Measurements from ENCODE around the gene LEP. TPM values are rescaled to one million over a fixed set of nuclear protein-coding genes. Genes with fewer than 3 reads are reported as not detected.

LEP gene
- total and polyA plus RNA-seq, 9 donors: 0.01 to 0.87 (median 0.15) TPM; not detected in 4

DNA sequence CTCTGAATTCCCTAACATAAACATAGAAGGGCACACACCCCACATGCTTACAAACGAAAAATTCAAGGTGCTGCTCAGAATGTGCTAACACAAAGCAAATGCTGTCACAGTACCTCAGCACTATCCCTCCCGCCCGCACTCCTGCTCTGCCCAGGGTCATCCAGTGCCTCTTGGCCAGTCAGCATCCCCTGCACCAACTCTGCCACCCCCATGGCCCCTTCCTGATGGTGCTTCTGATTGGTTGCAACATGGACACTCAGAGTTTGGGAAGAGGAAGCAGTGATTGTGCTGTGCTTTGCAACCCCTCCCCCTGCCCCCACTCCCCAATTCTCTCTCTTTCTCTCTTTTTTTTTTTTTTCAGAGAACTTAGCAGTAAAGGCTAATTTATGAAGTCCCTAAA lies 13.8 kb upstream of the LEP start:
- intact Hi-C loops (cut with DNase I): no loop called here
- no peak overlapping the region for H3K4me3 ChIP-seq
- H3K4me1 ChIP-seq (ENCODE audit: insufficient read depth): no peaks in the 10 kb centered on the region
- 55 to 70% (median 56%) methylated on average over 3 of the region's 3 CpGs for WGBS, 3 donors
- H3K9me3 ChIP-seq: no peaks in the 10 kb centered on the region
- H3K36me3 ChIP-seq: no peaks in the 10 kb centered on the region
- no peak for DNase-seq
- H3K27me3 ChIP-seq: no peaks in the 10 kb centered on the region
- TF ChIP-seq POLR2A (IDR thresholded peaks at IDR 0.05): no peak
- TF ChIP-seq EP300 (IDR thresholded peaks at IDR 0.05): no peak
- TF ChIP-seq, protein P1, sequence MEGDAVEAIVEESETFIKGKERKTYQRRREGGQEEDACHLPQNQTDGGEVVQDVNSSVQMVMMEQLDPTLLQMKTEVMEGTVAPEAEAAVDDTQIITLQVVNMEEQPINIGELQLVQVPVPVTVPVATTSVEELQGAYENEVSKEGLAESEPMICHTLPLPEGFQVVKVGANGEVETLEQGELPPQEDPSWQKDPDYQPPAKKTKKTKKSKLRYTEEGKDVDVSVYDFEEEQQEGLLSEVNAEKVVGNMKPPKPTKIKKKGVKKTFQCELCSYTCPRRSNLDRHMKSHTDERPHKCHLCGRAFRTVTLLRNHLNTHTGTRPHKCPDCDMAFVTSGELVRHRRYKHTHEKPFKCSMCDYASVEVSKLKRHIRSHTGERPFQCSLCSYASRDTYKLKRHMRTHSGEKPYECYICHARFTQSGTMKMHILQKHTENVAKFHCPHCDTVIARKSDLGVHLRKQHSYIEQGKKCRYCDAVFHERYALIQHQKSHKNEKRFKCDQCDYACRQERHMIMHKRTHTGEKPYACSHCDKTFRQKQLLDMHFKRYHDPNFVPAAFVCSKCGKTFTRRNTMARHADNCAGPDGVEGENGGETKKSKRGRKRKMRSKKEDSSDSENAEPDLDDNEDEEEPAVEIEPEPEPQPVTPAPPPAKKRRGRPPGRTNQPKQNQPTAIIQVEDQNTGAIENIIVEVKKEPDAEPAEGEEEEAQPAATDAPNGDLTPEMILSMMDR (IDR thresholded peaks at IDR 0.05): no peak
- H3K27ac ChIP-seq: no peak overlapping the region

DNA sequence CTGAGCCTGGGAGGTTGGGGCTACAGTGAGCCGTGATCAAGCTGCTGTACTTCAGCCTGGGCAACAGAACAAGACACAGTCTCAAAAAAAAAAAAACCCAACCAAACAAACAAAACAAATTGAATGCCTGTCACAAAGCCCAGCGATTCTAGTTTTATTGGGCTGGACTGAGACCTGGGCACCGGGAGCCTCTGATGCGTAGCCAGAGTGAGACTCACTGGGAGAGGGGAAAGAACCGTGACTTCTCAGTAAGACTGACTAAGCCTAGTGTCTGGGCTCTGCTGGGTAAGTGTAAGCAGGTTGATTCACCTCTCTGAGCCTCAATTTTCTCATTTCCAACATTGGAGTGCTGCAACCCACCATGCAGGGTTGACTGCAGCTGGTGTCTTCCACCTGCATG lies 10.1 kb upstream of the LEP start:
- no peak for TF ChIP-seq POLR2A (IDR thresholded peaks at IDR 0.05)
- TF ChIP-seq, protein P1 (IDR thresholded peaks at IDR 0.05): no peak
- intact Hi-C loops (cut with DNase I): no loop called here
- 89 to 94% (median 93%) methylated on average over 5 of the region's 5 CpGs for WGBS, 3 donors
- H3K4me3 ChIP-seq: no peak overlapping the region
- no peaks in the 10 kb centered on the region for H3K9me3 ChIP-seq
- no peak for DNase-seq
- no peaks in the 10 kb centered on the region for H3K36me3 ChIP-seq
- no peaks in the 10 kb centered on the region for H3K4me1 ChIP-seq (ENCODE audit: insufficient read depth)
- no peaks in the 10 kb centered on the region for H3K27me3 ChIP-seq
- no peak overlapping the region for H3K27ac ChIP-seq

DNA sequence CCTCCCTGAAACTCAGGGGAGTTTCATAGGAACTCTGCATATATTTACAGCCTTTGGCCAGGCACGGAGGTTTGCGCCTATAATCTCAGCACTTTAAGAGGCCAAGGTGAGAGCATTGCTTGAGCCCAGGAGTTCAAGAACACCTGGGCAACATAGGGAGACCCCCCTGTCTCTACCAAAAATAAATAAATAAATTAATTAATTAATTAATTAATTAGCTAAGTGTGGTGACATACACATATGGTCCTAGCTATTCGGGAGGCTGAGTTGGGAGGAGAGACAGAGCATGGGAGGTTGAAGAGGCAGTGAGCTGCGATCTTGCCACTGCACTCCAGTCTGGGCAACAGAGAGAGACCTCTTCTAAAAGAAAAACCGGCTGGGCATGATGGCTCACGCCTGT lies 9.4 kb upstream of the LEP start:
- H3K4me3 ChIP-seq: no peak overlapping the region
- no peaks in the 10 kb centered on the region for H3K9me3 ChIP-seq
- intact Hi-C loops (cut with DNase I): no loop called here
- 80 to 86% (median 81%) methylated on average over 6 of the region's 6 CpGs for WGBS, 3 donors
- no peak for DNase-seq
- H3K4me1 ChIP-seq (ENCODE audit: insufficient read depth): no peaks in the 10 kb centered on the region
- TF ChIP-seq EP300 (IDR thresholded peaks at IDR 0.05): no peak
- TF ChIP-seq POLR2A (IDR thresholded peaks at IDR 0.05): no peak
- TF ChIP-seq, protein P1 (IDR thresholded peaks at IDR 0.05): no peak
- no peaks in the 10 kb centered on the region for H3K36me3 ChIP-seq
- no peaks in the 10 kb centered on the region for H3K27me3 ChIP-seq
- no peak overlapping the region for H3K27ac ChIP-seq

DNA sequence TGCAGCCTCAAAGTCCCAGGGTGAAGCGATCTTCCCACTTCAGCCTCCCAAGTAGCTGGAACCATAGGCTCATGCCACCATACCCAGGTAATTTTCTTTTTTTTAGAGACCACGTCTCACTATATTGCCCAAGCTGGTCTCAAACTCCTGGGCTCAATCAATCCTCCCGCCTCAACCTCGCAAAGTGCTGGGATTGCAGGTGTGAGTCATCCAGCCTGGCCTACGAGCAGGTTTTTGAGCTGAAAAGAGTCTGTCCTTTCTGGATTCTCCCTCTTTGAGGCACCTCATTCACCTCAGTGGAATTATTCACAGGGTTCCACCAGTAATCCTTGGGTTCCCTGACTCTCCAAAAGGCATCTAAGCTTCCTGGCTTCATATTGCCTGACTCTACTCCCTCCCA lies 7.6 kb upstream of the LEP start:
- intact Hi-C loops (cut with DNase I): no loop called here

More for the DNA sequence above, 7.6 kb upstream of the LEP start:
- H3K4me1 ChIP-seq (ENCODE audit: insufficient read depth): no peaks in the 10 kb centered on the region
- H3K4me3 ChIP-seq: no peak overlapping the region
- no peaks in the 10 kb centered on the region for H3K36me3 ChIP-seq
- no peak for DNase-seq
- WGBS, 3 donors: 81 to 87% (median 83%) methylated on average over 5 of the region's 5 CpGs
- H3K9me3 ChIP-seq: no peaks in the 10 kb centered on the region
- H3K27ac ChIP-seq: no peak overlapping the region
- no peaks in the 10 kb centered on the region for H3K27me3 ChIP-seq
- TF ChIP-seq EP300 (IDR thresholded peaks at IDR 0.05) (no peak), POLR2A (IDR thresholded peaks at IDR 0.05) (no peak)
- TF ChIP-seq, protein P1 (IDR thresholded peaks at IDR 0.05): no peak
